CD1c-positive myeloid dendritic cell (primary cell): Measurements from ENCODE around the gene NHS.
A peak's percentile ranks its signal among the peaks of the same experiment; 100 is the strongest.

ENCODE experiments used
- DNase-seq: peaks from one replicate; pipeline ENCODE4 v3.0.0-alpha.2; 2016; ENCODE audit errors: extremely low spot score

The NHS gene

DNA sequence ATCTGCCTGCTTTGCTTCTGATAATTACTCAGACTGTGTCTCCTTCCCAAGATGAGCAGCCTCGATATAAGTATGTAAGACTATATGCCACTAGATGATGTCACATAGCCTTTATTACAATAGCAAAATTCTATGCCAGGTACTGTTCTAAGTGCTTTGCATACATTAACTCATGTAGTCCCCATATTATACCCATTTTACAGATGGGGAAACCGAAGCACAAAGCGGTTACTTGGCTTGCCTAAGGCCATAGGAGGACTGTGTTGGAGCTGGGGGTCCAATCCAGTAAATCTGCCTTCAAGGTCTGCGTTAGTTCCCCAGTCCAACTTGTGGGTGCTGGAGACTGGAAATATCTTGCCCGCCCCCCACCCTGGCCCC, 361.5 kb downstream of the NHS start:
- DNase-seq, result no peak

GRCh38 chrX:17736856-17737709, 362.1 kb downstream of the NHS start, which contains the start of gene SCML1:
Gene SCML1 (plus strand): TSS chrX:17737493. CDS start chrX:17744187, 6,694 bp downstream.
- DNase-seq, result peak; percentile 94

DNA sequence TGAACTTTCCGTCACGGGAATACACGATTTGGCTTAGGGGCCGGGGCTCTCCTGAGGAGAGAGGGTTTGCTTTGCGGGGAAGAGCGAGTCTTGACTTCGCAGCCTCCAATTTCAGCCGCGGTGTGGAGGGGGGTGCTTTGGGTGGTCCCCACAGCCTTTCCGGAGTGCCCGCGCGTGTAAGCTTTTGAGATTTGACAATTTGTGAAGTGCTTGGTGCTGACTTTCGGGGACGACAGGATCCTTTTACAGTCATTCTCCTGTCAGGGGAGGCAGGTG, 362.6 kb downstream of the NHS start:
- no peak for DNase-seq

DNA sequence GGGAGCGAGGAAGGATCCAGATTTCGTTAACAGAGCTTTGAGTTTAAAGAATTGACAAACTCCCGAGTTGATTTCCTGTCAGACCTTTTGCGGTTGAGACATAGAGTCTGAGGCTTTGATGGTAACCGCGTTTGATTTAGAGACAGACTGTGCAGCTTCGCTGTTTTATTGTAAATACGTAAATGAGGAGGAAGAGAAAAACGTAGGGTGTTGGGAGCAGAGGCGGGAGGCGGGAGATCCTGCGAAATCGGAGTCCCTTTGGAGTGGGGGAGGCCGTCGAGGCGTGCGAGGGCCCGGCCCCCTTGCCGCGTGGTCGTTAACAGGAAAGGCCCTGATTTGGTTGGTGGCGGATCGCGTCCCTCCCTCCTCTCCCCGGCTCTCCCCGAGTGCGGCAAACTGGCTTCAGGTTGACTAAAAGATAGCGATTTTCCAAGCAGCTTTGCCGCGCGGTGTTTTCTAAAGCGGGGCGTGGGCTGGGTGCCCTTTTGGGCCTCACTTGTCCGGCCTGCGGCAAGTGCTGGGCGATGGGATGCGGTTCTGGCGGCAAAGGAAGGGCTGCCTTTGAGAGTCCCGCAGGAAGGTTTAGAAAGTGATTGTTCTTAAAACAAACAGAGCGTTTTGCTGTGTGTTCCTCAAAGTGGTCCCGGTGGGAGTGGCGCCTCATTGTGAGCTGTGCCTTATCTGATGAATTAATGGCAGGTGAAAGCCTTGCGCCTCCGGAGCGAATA, 363.1 kb downstream of the NHS start:
- peak; percentile 52 for DNase-seq

GRCh38 chrX:17738737-17739535, 363.9 kb downstream of the NHS start:
- no peak for DNase-seq

- DNase-seq, result no peak
These were observed 365.4 kb downstream of the NHS start for GRCh38 chrX:17740137-17741122.

DNA sequence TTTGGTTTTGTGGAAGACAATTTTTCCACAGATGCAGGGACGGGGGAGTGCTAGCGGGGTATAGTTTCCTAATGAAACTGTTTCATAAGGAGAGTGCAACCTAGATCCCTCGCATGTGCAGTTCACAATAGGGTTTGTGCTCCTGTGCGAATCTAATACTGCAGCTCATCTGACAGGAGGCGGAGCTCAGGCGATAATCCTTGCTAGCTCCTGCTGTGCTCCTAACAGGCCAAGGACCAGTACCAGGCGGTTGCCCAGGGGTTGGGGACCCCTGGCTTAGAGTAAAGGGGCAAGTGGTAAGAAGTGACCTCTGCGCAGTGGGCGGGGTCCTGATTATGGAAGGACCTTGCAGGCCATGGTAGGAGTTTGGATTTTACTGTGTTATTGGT, 366.1 kb downstream of the NHS start:
- DNase-seq, result no peak

- DNase-seq, result no peak
These were observed 368.9 kb downstream of the NHS start for GRCh38 chrX:17743913-17744312.

DNA sequence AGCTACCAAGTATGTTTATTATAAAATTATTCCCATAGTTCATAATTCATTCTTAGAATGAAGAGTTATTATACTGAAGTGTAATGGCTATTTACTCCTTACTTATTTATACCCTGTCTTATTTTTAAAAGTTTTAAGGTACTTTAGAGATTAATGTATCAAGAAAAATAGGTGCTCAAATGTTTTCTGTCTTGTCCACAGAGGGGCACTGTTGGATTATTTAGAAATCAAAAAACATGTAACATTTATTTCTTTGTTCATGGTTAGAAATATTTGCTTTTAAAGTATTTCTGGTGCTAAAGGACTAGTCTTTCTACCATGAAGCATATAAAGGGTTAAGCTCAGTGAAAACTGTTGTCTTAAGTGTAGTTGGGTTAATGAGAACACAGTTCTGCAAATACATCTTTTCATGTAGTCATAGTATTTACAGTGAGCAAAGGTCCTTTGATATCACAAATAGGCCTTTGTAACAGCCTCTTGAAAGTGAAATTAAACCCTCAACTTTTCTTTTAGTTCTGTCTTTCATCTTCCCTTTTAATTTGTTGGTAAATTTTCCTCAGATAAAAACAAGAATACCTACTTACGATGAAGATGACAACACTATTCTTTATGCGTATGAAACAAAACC, 370.0 kb downstream of the NHS start:
- no peak for DNase-seq

DNA sequence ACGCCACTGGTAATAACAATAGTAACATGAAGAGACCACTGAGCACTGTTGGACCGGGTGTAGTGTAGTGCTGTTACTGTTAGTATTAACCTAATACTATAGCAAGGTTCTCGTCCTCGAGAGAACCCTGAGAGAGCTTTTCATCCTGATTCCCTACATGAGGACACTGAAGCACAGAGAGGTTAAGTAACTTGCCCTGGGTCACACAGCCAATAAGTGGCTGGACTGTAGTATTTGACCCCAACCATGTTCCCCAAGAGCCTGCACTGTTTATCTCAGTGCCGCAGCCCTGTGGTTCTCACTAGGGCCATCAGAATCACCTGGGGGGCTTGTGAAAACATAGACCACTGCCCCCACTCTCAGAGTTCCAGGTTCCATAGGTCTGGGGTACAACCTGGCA, 372.7 kb downstream of the NHS start:
- DNase-seq, result no peak

GRCh38 chrX:17748684-17749083, 373.7 kb downstream of the NHS start:
- DNase-seq, result no peak

GRCh38 chrX:17750436-17750835, 375.4 kb downstream of the NHS start:
- no peak for DNase-seq

DNA sequence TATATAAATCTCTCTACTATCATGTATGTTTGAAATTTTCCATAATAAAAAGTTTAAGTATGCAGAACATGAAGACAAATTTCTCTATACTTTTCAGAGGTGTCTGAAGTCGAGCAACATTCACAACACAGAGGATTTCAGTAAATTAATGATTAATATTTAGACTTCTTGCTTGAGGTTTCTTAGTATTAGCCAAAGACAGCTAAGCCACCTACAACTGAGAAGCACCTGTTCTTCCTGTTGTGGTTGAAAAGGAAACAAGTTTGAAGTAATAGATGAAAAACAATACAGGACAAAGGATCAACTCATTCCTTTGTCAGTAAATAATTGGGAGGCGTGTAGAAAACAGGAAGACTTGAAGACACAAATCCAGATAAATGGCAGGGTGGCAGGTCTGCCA, 383.4 kb downstream of the NHS start:
- no peak for DNase-seq

DNA sequence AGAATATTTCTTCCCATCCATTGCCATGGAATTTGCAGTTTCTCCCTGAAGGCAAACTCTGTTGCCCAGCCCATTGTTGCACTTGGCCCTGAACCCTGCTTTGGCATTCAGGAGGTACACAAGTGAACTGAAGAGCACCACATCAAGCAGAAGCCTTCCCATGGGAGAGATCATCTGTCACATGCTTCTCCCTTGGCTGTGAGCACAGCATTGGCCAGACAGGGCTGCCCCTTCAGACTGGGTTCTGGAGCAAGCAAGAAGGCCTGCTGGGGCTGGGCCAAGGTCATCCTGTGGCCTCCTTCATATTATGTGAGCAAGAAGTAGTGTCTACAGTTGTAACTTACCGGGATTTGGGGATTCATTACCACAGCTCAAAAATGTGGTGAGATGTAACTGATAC, 385.0 kb downstream of the NHS start:
- DNase-seq, result no peak

DNA sequence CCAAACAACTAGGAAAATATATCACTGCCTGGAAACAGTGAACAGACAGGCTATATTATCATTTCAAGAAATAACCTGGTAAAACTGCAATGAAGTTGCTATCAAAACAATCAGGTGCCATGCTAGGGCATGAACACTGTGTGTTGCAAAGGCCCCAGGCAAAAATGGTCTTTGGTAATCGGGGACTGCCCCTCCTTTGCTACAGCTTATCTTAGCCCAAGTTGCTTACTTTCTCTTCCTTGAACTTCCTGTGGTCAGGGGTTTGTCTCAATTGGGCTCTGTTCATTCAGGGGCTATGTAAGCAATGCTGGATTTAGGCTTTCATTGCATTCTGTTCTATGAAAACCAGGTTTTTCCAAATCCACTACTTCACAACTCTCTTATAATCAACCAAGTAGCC, 392.7 kb downstream of the NHS start:
- no peak for DNase-seq

- no peak for DNase-seq
These were observed 394.0 kb downstream of the NHS start for GRCh38 chrX:17768997-17769396.

- DNase-seq, result no peak
These were observed 394.8 kb downstream of the NHS start for GRCh38 chrX:17769701-17770269.

GRCh38 chrX:17773221-17773876, 398.3 kb downstream of the NHS start:
- no peak for DNase-seq

DNA sequence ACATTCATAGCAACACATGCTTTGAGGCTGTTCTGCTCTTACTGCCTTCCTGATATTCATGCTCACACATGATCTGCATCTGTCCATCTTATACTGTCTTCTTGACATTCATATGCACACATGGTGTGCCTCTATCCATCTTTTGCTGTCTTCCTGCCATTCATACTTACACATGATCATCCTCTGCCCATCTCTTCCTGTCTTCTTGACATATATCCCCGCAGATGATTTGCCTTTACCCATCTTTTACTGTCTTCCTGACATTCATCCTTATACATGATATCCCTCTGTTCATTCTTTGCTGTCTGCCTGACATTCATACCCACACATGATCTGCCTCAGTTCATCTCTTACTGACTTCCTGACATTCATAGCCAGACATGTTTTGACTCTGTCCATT, 399.1 kb downstream of the NHS start:
- DNase-seq, result no peak

GRCh38 chrX:17778997-17779396, 404.0 kb downstream of the NHS start:
- no peak for DNase-seq
